CD4-positive, alpha-beta T cell treated with Interleukin-4 for 1 hour (primary cell): Measurements from ENCODE around the gene ZBTB42.

Experiments used
- DNase-seq, 2 donors: peaks; one replicate each; pipeline ENCODE4 v3.0.0-alpha.2; 2020 to 2022

ZBTB42 gene

DNA sequence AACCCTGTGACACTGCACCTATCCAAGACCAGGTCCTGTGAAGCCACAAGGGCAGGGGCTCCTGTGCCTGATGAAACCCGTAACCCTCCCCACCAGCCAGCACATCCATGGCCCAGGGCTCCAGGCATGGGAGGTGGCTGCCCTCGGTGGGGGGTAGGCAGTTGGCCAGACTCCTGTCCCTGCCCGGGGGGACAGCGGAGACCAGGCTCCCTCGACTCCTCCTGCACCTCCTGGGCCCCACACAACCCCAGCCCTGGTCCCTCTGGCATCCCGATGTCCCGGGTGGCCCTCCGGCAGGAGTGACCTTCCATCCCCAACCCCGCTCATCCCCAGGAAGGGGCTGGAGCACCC is 16.7 kb upstream of the ZBTB42 start:
- DNase-seq, result no peak

DNA sequence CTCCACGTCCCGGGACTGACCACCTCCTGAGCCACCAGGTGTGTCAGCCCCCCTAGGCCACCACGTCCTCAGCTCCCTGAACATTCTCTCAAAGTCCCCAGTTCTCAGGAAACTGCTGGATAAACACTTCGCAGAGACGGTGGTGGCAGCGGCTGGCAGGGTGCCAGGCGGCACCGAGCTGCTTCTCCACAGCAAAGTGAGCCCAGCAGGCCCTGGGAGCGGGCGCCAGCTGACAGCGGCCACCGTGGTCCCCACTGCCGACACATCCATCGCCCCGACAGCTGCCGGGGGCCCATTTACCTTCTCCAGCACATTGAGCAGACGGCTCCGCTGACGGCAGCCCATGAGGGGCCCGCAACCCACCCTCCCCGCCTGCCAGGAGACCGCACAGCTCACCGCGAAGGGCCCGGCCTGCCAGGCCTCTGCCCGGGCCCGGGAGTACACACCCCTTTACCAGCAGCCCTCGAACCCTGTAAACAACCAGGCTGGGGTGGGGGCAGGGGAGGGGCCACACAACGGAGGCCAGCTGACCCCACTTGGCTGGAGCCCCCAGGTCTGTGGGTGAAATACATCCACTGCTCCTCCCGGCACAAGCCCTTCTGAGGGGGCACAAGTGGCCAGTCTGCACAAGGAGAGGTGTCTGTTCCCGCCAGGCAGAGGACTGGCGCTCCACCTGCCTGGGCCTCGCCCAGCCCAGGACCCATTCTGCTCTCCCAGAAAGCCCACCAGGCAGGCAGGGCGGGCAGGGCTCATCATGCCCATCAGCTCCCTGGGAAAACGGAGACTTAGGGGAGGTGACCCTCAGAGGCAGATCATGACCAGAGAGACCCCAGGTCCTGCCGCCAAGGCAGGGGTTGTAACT is 15.8 kb upstream of the ZBTB42 start:
- no peak for DNase-seq

GRCh38 chr14:104785708-104786080 is 15.2 kb upstream of the ZBTB42 start:
- DNase-seq, result no peak

DNA sequence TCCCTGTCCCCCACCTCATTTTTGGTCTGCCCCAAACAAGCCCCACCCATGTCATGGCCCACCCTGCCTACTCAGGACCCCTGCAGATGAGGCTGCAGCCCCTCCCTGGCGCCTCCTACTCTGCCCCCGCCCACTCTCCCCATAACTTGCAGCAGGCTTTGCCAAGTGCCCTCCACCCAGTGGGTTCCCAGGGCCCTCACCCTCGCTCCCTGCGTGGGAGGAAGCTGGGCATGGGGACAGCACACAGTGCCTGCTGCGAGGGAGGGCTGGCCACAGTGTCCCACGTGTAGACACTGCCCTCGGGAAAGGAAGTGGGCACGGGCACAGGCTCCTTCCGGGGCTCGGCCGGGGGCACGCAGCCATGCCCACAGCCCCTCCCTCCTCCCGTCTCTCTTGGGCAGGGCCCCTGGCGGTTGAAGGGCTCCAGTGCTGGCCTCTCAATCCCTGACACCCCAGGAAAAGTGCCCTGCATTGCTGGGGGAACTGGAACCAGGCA is 14.8 kb upstream of the ZBTB42 start:
- no peak for DNase-seq

GRCh38 chr14:104786726-104787675 is 13.9 kb upstream of the ZBTB42 start:
- no peak for DNase-seq

DNA sequence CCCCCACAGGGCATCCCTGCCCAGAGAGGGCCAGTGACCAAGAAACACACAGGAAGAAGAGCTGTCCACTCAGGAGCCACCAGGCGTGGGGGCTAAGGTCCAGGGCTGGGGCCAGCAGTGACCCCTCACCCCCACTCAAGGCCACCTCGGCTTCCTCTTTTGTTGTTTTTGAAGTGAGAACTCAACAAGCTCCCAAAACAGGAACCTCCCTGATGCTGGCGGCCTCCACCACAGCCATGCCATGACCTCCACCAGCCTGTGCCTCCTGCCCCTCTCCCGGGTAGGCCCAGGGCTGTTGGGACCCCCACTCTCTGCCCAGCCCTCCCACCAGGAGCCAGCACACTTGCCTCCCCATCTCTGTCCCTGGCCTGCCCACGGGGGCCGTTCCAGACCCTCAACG is 13.2 kb upstream of the ZBTB42 start:
- peak in 1 of 2 donors; percentile 33 for DNase-seq

DNA sequence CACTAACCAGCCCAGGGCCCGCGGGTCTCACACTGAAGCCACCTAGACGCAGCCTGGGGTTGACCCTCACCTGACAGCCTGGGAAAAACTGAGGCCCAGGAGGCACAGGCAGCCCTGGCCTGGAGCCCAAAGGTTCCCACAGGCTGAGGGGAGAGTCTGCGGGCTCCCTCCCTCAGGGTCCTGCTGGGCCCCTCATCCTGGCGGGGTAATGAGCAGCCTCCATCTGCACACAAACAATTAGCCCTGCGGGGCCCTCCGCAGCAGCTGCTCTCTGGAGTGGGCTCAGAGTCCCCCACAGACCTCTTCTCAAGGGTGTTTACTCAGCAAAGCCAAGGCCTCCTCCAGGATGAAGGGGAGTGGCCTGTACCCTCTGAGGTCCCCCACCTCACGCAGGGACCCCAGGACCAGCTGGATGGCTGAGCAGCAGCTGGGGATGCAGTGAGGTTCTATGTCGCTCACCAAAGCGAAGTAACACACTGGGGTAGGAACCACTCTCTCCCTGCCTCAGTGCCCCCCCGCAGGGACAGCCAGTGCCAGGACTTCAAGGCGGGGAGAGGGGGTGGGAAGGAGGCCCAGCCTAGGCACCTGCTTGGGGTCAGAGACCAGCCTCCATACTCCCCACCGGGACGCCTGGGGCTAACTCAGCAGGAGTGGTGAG is 12.6 kb upstream of the ZBTB42 start:
- no peak for DNase-seq

- no peak for DNase-seq
Measured at GRCh38 chr14:104788873-104789663, 11.8 kb upstream of the ZBTB42 start.

DNA sequence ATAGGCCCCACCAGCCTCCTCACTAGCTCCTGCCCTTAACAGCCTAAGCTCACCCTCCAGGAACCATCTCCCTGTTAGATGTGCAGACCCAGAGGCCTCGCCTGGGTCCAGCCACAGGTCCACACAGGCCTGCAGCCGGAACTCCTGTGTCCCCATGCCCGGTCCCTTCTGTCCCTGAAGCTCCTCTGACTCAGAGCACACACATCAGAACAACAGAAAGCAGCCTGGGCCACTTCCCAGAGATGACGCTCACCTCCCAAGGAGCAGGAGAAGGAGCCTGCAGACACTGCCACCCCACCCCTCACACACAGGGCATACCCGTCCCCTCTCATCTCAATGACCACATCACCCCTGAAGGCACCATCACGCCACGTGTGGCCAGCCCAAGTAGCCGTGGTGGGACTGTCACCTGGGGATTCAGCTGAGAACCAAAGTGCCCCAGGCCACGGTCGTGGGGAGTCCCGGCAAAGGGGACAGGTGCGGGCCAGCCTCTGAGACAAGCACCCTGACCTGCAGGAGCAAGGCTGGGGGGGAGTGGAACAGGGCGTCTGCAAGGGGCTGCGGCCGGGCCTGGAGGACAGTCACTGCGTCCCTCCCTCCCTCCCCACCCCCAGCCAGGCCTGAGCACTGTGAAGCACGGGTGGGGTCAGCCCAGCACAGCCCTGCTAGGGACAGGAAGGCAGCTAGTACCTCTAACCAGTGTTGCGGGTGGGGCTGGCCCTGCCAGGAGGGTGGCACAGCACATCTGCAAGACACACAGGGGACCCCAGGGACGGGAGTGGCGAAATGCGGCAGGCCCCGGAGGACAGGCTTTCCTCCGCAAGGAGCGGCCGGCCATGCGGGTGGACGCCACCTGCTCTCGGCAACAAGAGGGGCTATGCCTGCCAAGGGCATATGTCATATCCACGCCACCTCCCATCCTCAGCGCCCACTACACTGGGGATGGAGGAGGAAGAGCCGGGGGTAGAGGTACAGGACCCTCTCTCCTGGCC is 10.9 kb upstream of the ZBTB42 start:
- DNase-seq, result no peak

GRCh38 chr14:104791425-104791824 is 9.5 kb upstream of the ZBTB42 start:
- DNase-seq, result no peak

GRCh38 chr14:104792101-104792884 is 8.6 kb upstream of the ZBTB42 start:
- no peak for DNase-seq

GRCh38 chr14:104792945-104793702 is 7.8 kb upstream of the ZBTB42 start:
- DNase-seq, result no peak

GRCh38 chr14:104793703-104793959 is 7.3 kb upstream of the ZBTB42 start:
- DNase-seq, result no peak

GRCh38 chr14:104794099-104794498 is 6.8 kb upstream of the ZBTB42 start:
- peak; percentile 39 to 43 for DNase-seq

- DNase-seq, result no peak
Measured at GRCh38 chr14:104794631-104794992, 6.3 kb upstream of the ZBTB42 start.

DNA sequence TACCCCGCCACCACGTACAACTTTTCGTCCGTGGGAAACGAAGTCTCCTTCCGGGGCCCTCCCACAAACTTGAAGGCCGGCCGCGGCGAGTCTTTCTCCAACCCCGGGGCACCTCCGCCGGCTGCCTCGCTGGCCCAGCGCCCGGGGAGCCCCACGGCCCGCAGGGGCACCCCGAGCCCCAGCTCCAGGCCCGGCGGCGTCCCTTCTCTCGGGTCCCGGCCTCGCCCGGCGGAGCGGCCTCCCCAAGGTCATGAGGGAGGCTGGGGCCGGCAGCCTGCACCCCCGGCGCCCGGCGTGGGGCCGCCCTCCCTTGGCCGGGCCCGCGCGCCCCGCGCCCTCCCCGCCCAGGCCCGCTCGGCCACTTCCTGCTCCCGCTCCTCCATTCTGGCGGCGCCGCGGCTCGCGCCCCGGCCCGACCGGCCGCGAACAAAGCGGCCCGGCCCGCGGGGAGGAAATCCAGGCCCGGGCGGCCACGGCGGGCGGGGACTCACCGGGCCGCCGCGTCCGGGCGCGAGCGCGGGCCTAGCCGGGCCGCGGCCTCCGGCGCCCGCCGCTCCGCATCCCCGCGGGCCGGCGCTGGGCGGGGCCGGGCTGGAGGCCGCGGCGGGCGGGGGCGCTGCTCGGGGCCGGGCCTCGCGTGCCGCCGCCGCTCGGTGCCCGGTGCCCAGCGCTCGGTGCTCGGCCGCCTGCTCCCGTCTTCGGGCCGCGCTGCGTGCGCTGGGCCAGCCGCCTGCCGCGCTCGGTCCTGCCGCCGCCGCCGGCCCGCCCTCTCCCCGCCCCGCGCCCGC is 5.7 kb upstream of the ZBTB42 start, which contains the start of gene AKT1:
AKT1 (minus strand) TSS at position 756 of the 788 bp plus-strand sequence. CDS start 3,105 bp downstream, outside the sequence.
- DNase-seq, result peak in 1 of 2 donors; percentile 34

- DNase-seq, result peak; percentile 49 to 68
Measured at GRCh38 chr14:104795781-104796686, 4.9 kb upstream of the ZBTB42 start.

GRCh38 chr14:104796687-104797081 is 4.2 kb upstream of the ZBTB42 start:
- no peak for DNase-seq
